IMR-90 (cell line): Measurements from ENCODE around the gene CCR5AS.

Experiments
- ATAC-seq: fragments of 200-7000 bp; cut with Tn5 transposase; 2 replicates; pipeline ENCODE4 v1.9.1; 2020; ENCODE audit warnings: low read depth, mild to moderate bottlenecking, moderate library complexity
- BruUV-seq: library from RNA; stranded (reverse); fragments of 400-500 nt; replicated peaks from 2 replicates; lab custom pipeline; 2021; lab: Mats Ljungman, UMichigan
- CTCF ChIA-PET: fragments of 300-600 bp; formaldehyde crosslinking; extraction: SDS; loops from one replicate; lab custom pipeline; 2021; ENCODE audit warnings: antibody characterized with exemption; lab: Yijun Ruan, JAX
- POLR2A ChIA-PET: fragments of 300-600 bp; sonication (Branson Sonifier 250); formaldehyde crosslinking; loops from one replicate; lab custom pipeline; 2022; ENCODE audit warnings: antibody characterized with exemption; ENCODE audit not compliant: unreplicated experiment; lab: Charles Lee
- DNase-seq: peaks from one replicate; pipeline ENCODE4 v3.0.0; 2013
- H2AFZ ChIP-seq: replicated peaks from 2 replicates; pipeline ENCODE3; 2013; ENCODE audit warnings: low read length, mild to moderate bottlenecking; ENCODE audit not compliant: poor library complexity
- H2AK5ac ChIP-seq: 2 replicates; pipeline ENCODE4 v1.6.1; 2013; ENCODE audit warnings: low read depth, low read length, inconsistent platforms
- H2AK9ac ChIP-seq: replicated peaks from 2 replicates; pipeline ENCODE3; 2013; ENCODE audit warnings: mild to moderate bottlenecking, low read depth, low read length, moderate library complexity; ENCODE audit not compliant: poor library complexity
- H2BK120ac ChIP-seq: 2 replicates; pipeline ENCODE4 v1.6.1; 2013; ENCODE audit warnings: low read depth, low read length, inconsistent platforms
- H2BK15ac ChIP-seq: 3 replicates; pipeline ENCODE4 v1.6.1; 2013; ENCODE audit warnings: low read depth, low read length, inconsistent platforms
- H2BK20ac ChIP-seq: 2 replicates; pipeline ENCODE4 v1.6.1; 2013; ENCODE audit warnings: low read depth, mild to moderate bottlenecking, inconsistent platforms, low read length, moderate library complexity
- H2BK5ac ChIP-seq: 2 replicates; pipeline ENCODE4 v1.6.1; 2013; ENCODE audit warnings: mild to moderate bottlenecking, low read depth, low read length, inconsistent platforms; ENCODE audit not compliant: poor library complexity, severe bottlenecking
- H3K14ac ChIP-seq: replicated peaks from 2 replicates; pipeline ENCODE4 v1.6.1; 2013; ENCODE audit warnings: low read depth, low read length, inconsistent platforms
- H3K18ac ChIP-seq: 2 replicates; pipeline ENCODE4 v1.6.1; 2013; ENCODE audit warnings: low read depth, low read length, control low read depth
- H3K23ac ChIP-seq: 2 replicates; pipeline ENCODE4 v1.6.1; 2013; ENCODE audit warnings: low read depth, low read length, inconsistent platforms
- H3K27ac ChIP-seq: 2 replicates; pipeline ENCODE4 v1.5.1; 2013; ENCODE audit warnings: mild to moderate bottlenecking, control low read depth, low read length; ENCODE audit not compliant: insufficient read depth
- H3K27me3 ChIP-seq: 2 replicates; pipeline ENCODE4 v1.6.1; 2013; ENCODE audit warnings: low read length; ENCODE audit not compliant: control insufficient read depth, insufficient read depth
- H3K36me3 ChIP-seq: 2 replicates; pipeline ENCODE4 v1.6.1; 2013; ENCODE audit warnings: low read length, mixed read lengths; ENCODE audit not compliant: control insufficient read depth, insufficient read depth
- H3K4ac ChIP-seq: 2 replicates; pipeline ENCODE4 v1.6.1; 2013; ENCODE audit warnings: low read depth, low read length, inconsistent platforms
- H3K4me1 ChIP-seq: 2 replicates; pipeline ENCODE4 v1.6.1; 2013; ENCODE audit warnings: low read length, mixed read lengths; ENCODE audit not compliant: control insufficient read depth, insufficient read depth
- H3K4me2 ChIP-seq: 2 replicates; pipeline ENCODE4 v1.6.1; 2013; ENCODE audit warnings: low read depth, mild to moderate bottlenecking, control low read depth, low read length, moderate library complexity
- H3K4me3 ChIP-seq: 2 replicates; pipeline ENCODE4 v1.5.1; 2013; ENCODE audit warnings: low read depth, mild to moderate bottlenecking, control low read depth, low read length, moderate library complexity; ENCODE audit not compliant: insufficient read depth
- H3K56ac ChIP-seq: 2 replicates; pipeline ENCODE4 v1.6.1; 2013; ENCODE audit warnings: low read length, inconsistent platforms; ENCODE audit not compliant: insufficient read depth; ENCODE audit errors: extremely low read depth
- H3K79me1 ChIP-seq, 2 experiments: 2 replicates each; pipeline ENCODE4 v1.6.1; 2013; ENCODE audit warnings: low read length in 2 of 2, inconsistent platforms in 1 of 2, low read depth in 1 of 2
- H3K9ac ChIP-seq: 2 replicates; pipeline ENCODE4 v1.6.1; 2013; ENCODE audit warnings: low read depth, low read length, control low read depth
- H3K9me1 ChIP-seq: 2 replicates; pipeline ENCODE4 v1.6.1; 2013; ENCODE audit warnings: low read length, inconsistent platforms; ENCODE audit not compliant: insufficient read depth
- H3K9me3 ChIP-seq: 2 replicates; pipeline ENCODE4 v1.6.1; 2013; ENCODE audit warnings: low read length; ENCODE audit not compliant: control insufficient read depth, insufficient read depth
- H4K20me1 ChIP-seq: 2 replicates; pipeline ENCODE4 v1.6.1; 2013; ENCODE audit warnings: low read length, inconsistent platforms; ENCODE audit not compliant: insufficient read depth
- H4K5ac ChIP-seq: 2 replicates; pipeline ENCODE4 v1.6.1; 2013; ENCODE audit warnings: mild to moderate bottlenecking, low read depth, low read length, control low read depth
- H4K8ac ChIP-seq, 2 experiments: 2 replicates each; pipeline ENCODE4 v1.6.1; 2013; ENCODE audit warnings: low read depth in 2 of 2, low read length in 2 of 2, control low read depth in 1 of 2, inconsistent platforms in 1 of 2
- H4K91ac ChIP-seq: 2 replicates; pipeline ENCODE4 v1.6.1; 2013; ENCODE audit warnings: low read depth, low read length, inconsistent platforms; ENCODE audit not compliant: insufficient read depth
- BHLHE40 ChIP-seq: fragments of 150-350 bp; IDR thresholded peaks from 2 replicates; pipeline ENCODE4 v1.6.1; 2016; ENCODE audit warnings: mild to moderate bottlenecking, low read depth, low read length
- CEBPB ChIP-seq: IDR thresholded peaks from 2 replicates; pipeline ENCODE4 v1.6.1; 2012; ENCODE audit warnings: low read depth, low read length, improper control_type of control experiment
- CTCF ChIP-seq: conservative IDR thresholded peaks from 2 replicates; pipeline ENCODE4 v1.5.1; 2012; ENCODE audit warnings: mild to moderate bottlenecking, low read depth, low read length, improper control_type of control experiment
- ELK1 ChIP-seq: fragments of 150-350 bp; IDR thresholded peaks from 2 replicates; pipeline ENCODE4 v1.6.1; 2016; ENCODE audit warnings: low read depth, mild to moderate bottlenecking, low read length, moderate library complexity, borderline replicate concordance
- MAZ ChIP-seq: IDR thresholded peaks from 2 replicates; pipeline ENCODE4 v1.6.1; 2012; ENCODE audit warnings: low read depth, mild to moderate bottlenecking, low read length, improper control_type of control experiment, moderate library complexity, borderline replicate concordance
- MXI1 ChIP-seq: IDR thresholded peaks from 2 replicates; pipeline ENCODE4 v1.6.1; 2012; ENCODE audit warnings: low read depth, mild to moderate bottlenecking, low read length, moderate library complexity, borderline replicate concordance
- NFE2L2 ChIP-seq: fragments of 150-350 bp; IDR thresholded peaks from 2 replicates; pipeline ENCODE4 v1.6.1; 2016; ENCODE audit warnings: low read depth, mild to moderate bottlenecking, low read length
- POLR2A ChIP-seq: IDR thresholded peaks from 2 replicates; pipeline ENCODE4 v1.6.1; 2012; ENCODE audit warnings: mild to moderate bottlenecking, low read depth, low read length
- SMC3 ChIP-seq: fragments of 150-350 bp; IDR thresholded peaks from 2 replicates; pipeline ENCODE4 v1.6.1; 2016; ENCODE audit warnings: low read depth, mild to moderate bottlenecking, antibody characterized with exemption, low read length, moderate library complexity
- WGBS, 2 experiments: methylation state at CpG; one replicate each; pipeline versions ENCODE4 v1.1.5 to v1.1.7; 2013; ENCODE audit warnings: missing lambda C conversion rate in 2 of 2; ENCODE audit not compliant: insufficient read length in 1 of 2; ENCODE audit errors: extremely low coverage in 2 of 2; 5-methylcytosine and 5-hydroxymethylcytosine counted together
- dilution Hi-C: fragments of 300-500 bp; cut with HindIII; formaldehyde crosslinking; loops from one replicate; pipeline ENCODE4 v1.14.3; 2018; ENCODE audit warnings: low sequenced_read_pairs; ENCODE audit not compliant: unreplicated experiment
- in situ Hi-C: fragments of 300-500 bp; cut with MboI; formaldehyde crosslinking; loops from 3 replicates; pipeline ENCODE4 v1.14.3; 2019; ENCODE audit warnings: low sequenced_read_pairs, inconsistent platforms, mixed read lengths
- intact Hi-C: fragments of 100-400 bp; cut with micrococcal nuclease; formaldehyde crosslinking; loops from 2 replicates; pipeline ENCODE4 v1.10.0; 2022
- TF ChIP-seq, protein P1 (sequence below): fragments of 150-350 bp; IDR thresholded peaks from 2 replicates; pipeline ENCODE4 v1.6.1; 2017; ENCODE audit warnings: mild to moderate bottlenecking, antibody characterized with exemption, low read length, low read depth

CCR5AS gene

DNA sequence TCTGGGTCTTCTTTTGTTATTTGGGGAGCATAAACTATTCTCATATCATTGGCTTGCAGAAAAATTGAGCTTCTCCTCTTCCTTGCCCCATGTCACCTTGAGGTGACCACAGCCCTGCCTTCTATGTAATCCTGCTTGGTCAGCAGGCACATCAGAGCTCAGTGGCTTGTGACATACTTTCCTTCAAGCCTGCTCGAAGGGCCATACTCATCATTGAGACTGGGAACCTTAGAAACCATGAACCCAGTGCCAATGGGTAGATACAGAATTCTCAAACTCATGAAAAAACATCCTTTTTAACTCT is 56.7 kb downstream of the CCR5AS start:
- Histone ChIP-seq H3K9ac (no peak overlapping the region), H4K20me1 (no peaks in the 10 kb centered on the region), H3K4ac (no peak overlapping the region), H4K5ac (no peak overlapping the region), H2BK5ac (no peak overlapping the region), H2BK120ac (no peak overlapping the region), H4K91ac (no peak overlapping the region), H3K27ac (no peak overlapping the region), H3K9me3 (no peaks in the 10 kb centered on the region), H4K8ac (no peak overlapping the region), H3K4me3 (no peak overlapping the region), H3K4me2 (no peak overlapping the region), H2AFZ (no peak overlapping the region), H3K14ac (no peak overlapping the region), H3K4me1 (no peaks in the 10 kb centered on the region), H3K9me1 (no peaks in the 10 kb centered on the region), H2AK5ac (no peak overlapping the region), H3K79me1 (no peaks in the 10 kb centered on the region), H2BK20ac (no peak overlapping the region), H3K18ac (no peak overlapping the region), H3K27me3 (peaks cover 20% of the 10 kb centered on the region), H3K36me3 (no peaks in the 10 kb centered on the region), H2BK15ac (no peak overlapping the region), H3K56ac (no peak overlapping the region), H2AK9ac (no peak overlapping the region), H3K23ac (no peak overlapping the region)
- dilution Hi-C loops (no loop called here), intact Hi-C loops (no loop called here), in situ Hi-C loops (no loop called here)
- no peak for ATAC-seq
- BruUV-seq, result no TSS peak
- DNase-seq, result no peak
- POLR2A ChIA-PET, result interaction anchor here (0.5 kb wide), 1 partner anchor 752 kb away, joined by 3 read pairs; no protein-coding TSS in a partner anchor
- TF ChIP-seq CTCF (no peak), BHLHE40 (no peak), NFE2L2 (no peak), POLR2A (no peak), SMC3 (no peak), MXI1 (no peak), MAZ (no peak), ELK1 (no peak), CEBPB (no peak)
- TF ChIP-seq, protein P1, sequence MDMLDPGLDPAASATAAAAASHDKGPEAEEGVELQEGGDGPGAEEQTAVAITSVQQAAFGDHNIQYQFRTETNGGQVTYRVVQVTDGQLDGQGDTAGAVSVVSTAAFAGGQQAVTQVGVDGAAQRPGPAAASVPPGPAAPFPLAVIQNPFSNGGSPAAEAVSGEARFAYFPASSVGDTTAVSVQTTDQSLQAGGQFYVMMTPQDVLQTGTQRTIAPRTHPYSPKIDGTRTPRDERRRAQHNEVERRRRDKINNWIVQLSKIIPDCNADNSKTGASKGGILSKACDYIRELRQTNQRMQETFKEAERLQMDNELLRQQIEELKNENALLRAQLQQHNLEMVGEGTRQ, result no peak
- no CpG with 5 or more reads among the region's 1 CpG for WGBS, 2 experiments
- CTCF ChIA-PET, result no interaction called here
